ENCODE results near the gene RABL6.
"Not testable (repeated sequence)": the region's sequence is repeated elsewhere in the genome, so short reads cannot be mapped to it uniquely, and the experiment has no call there.

The RABL6 gene

GRCh38 chr9:136857581-136858412 lies 50.0 kb downstream of the RABL6 start:
- no peak for DNase-seq (ENCODE audit: low read depth)

GRCh38 chr9:136858452-136858843 lies 50.7 kb downstream of the RABL6 start:
- DNase-seq (ENCODE audit: low read depth): no peak

GRCh38 chr9:136858844-136859757 lies 51.4 kb downstream of the RABL6 start:
- no peak for DNase-seq (ENCODE audit: low read depth)

- no peak for DNase-seq (ENCODE audit: low read depth)
Observed at GRCh38 chr9:136860529-136860928, 52.8 kb downstream of the RABL6 start.

- DNase-seq (ENCODE audit: low read depth): no peak
Observed at GRCh38 chr9:136860933-136861873, 53.5 kb downstream of the RABL6 start.

- no peak for DNase-seq (ENCODE audit: low read depth)
Observed at GRCh38 chr9:136861874-136862457, 54.2 kb downstream of the RABL6 start.

- no peak for DNase-seq (ENCODE audit: low read depth)
Observed at GRCh38 chr9:136862849-136863622, 55.3 kb downstream of the RABL6 start.

GRCh38 chr9:136863623-136864273 lies 56.0 kb downstream of the RABL6 start:
- DNase-seq (ENCODE audit: low read depth): no peak

- no peak for DNase-seq (ENCODE audit: low read depth)
Observed at GRCh38 chr9:136865041-136865767, 57.5 kb downstream of the RABL6 start.

GRCh38 chr9:136865768-136866103 lies 58.0 kb downstream of the RABL6 start:
- DNase-seq (ENCODE audit: low read depth): no peak

GRCh38 chr9:136866898-136867421 lies 59.2 kb downstream of the RABL6 start:
- DNase-seq (ENCODE audit: low read depth): not testable (repeated sequence)

- DNase-seq (ENCODE audit: low read depth): no peak
Observed at GRCh38 chr9:136867480-136867879, 59.7 kb downstream of the RABL6 start.

- no peak for DNase-seq (ENCODE audit: low read depth)
Observed at GRCh38 chr9:136867917-136868316, 60.2 kb downstream of the RABL6 start.

- no peak for DNase-seq (ENCODE audit: low read depth)
Observed at GRCh38 chr9:136868644-136869043, 60.9 kb downstream of the RABL6 start.

GRCh38 chr9:136869611-136870010 lies 61.9 kb downstream of the RABL6 start:
- not testable (repeated sequence) for DNase-seq (ENCODE audit: low read depth)

- DNase-seq (ENCODE audit: low read depth): no peak
Observed at GRCh38 chr9:136875155-136875554, 67.4 kb downstream of the RABL6 start.

GRCh38 chr9:136876476-136876875 lies 68.7 kb downstream of the RABL6 start:
- DNase-seq (ENCODE audit: low read depth): no peak

- DNase-seq (ENCODE audit: low read depth): no peak
Observed at GRCh38 chr9:136880651-136881050, 72.9 kb downstream of the RABL6 start.

GRCh38 chr9:136881691-136882108 lies 74.0 kb downstream of the RABL6 start:
- peak; percentile 38 for DNase-seq (ENCODE audit: low read depth)

Data from activated T-helper 9 cell treated with anti-CD3 and anti-CD28 coated beads, Interleukin-2, amount 50 U/mL, for 16 hours (primary cell).